ENCODE data around the gene FOXF1.

DNA sequence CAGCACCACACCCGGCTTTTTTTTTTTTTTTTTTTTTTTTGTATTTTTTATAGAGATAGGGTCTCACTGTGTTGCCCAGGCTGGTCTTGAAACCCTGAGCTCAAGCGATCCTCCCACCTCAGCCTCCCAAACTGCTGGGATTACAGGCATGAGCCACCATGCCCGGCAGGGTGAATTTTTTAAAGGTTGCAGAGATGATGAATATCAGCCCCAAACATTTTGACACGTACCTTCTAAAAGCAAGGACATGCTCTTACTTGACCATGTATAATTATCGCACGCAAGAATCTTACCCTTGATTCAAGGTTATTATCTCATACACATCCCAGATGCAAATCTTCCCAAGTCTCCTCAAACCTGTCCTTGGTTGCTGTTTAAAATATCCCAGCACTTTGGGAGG, 52.0 kb downstream of the FOXF1 start:
- TF ChIP-seq, protein P1, sequence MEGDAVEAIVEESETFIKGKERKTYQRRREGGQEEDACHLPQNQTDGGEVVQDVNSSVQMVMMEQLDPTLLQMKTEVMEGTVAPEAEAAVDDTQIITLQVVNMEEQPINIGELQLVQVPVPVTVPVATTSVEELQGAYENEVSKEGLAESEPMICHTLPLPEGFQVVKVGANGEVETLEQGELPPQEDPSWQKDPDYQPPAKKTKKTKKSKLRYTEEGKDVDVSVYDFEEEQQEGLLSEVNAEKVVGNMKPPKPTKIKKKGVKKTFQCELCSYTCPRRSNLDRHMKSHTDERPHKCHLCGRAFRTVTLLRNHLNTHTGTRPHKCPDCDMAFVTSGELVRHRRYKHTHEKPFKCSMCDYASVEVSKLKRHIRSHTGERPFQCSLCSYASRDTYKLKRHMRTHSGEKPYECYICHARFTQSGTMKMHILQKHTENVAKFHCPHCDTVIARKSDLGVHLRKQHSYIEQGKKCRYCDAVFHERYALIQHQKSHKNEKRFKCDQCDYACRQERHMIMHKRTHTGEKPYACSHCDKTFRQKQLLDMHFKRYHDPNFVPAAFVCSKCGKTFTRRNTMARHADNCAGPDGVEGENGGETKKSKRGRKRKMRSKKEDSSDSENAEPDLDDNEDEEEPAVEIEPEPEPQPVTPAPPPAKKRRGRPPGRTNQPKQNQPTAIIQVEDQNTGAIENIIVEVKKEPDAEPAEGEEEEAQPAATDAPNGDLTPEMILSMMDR (IDR thresholded peaks at IDR 0.05; ENCODE audit: low read depth, low read length) = no peak
- no peak for TF ChIP-seq EZH2phosphoT487 (IDR thresholded peaks at IDR 0.05; ENCODE audit: low read depth)

Measured in OCI-LY3 (cell line).